GM10266 (cell line): ENCODE results near the gene TTC6.

ENCODE experiments used
- DNase-seq: peaks from one replicate; pipeline ENCODE4 v3.0.0; 2012; ENCODE audit errors: extremely low spot score
- CTCF ChIP-seq: IDR thresholded peaks from 2 replicates; pipeline ENCODE4 v1.5.1; 2012; ENCODE audit warnings: mild to moderate bottlenecking, low read depth; ENCODE audit not compliant: control insufficient read depth, insufficient read depth; ENCODE audit errors: missing control alignments

TTC6 gene

GRCh38 chr14:37610945-37611523 lies 15.6 kb downstream of the TTC6 start:
- TF ChIP-seq CTCF = no peak

GRCh38 chr14:37615582-37616289 lies 20.3 kb downstream of the TTC6 start:
- TF ChIP-seq CTCF = no peak
- DNase-seq = no peak

More at GRCh38 chr14:37610945-37611523, 15.6 kb downstream of the TTC6 start:
- DNase-seq = no peak

GRCh38 chr14:37616853-37617252 lies 21.4 kb downstream of the TTC6 start:
- TF ChIP-seq CTCF = no peak
- no peak for DNase-seq

GRCh38 chr14:37617864-37618365 lies 22.5 kb downstream of the TTC6 start:
- no peak for DNase-seq
- no peak for TF ChIP-seq CTCF

GRCh38 chr14:37618498-37619028 lies 23.1 kb downstream of the TTC6 start:
- TF ChIP-seq CTCF = no peak
- DNase-seq = no peak

- peak; percentile 11 for DNase-seq
- TF ChIP-seq CTCF = no peak
Observed at GRCh38 chr14:37620856-37621255, 25.4 kb downstream of the TTC6 start.
